SK-N-SH treated with all-trans-retinoic acid at 6 μM for 48 hours (cell line): Measurements from ENCODE around the gene PLSCR5.

ENCODE experiments used
- CSRNP3 ChIP-seq: fragments of 250-450 bp; sonication (Bioruptor Pico); IDR thresholded peaks from 2 replicates; pipeline ENCODE4 v1.5.1; 2021; ENCODE audit warnings: mild to moderate bottlenecking, moderate library complexity
- PATZ1 ChIP-seq: fragments of 250-450 bp; sonication (Bioruptor Pico); IDR thresholded peaks from 2 replicates; pipeline ENCODE4 v1.8.0; 2020; ENCODE audit warnings: mild to moderate bottlenecking, moderate library complexity, borderline replicate concordance
- RARB ChIP-seq: fragments of 250-450 bp; sonication (Bioruptor Pico); IDR thresholded peaks from 2 replicates; pipeline ENCODE4 v1.8.0; 2021; ENCODE audit warnings: mild to moderate bottlenecking, moderate library complexity
- ZFP30 ChIP-seq: fragments of 450-650 bp; formaldehyde crosslinking; IDR thresholded peaks from 2 replicates; pipeline ENCODE4 v1.5.0; 2022; ENCODE audit warnings: mild to moderate bottlenecking, moderate library complexity

- TF ChIP-seq CSRNP3 (CRISPR knock-in tag), result no peak
- TF ChIP-seq ZFP30 (CRISPR knock-in tag), result no peak
- no peak for TF ChIP-seq PATZ1 (CRISPR knock-in tag)
- TF ChIP-seq RARB (CRISPR knock-in tag), result no peak
Measured at GRCh38 chr3:146555311-146555710, 49.8 kb downstream of the PLSCR5 start.
